Fibroblast of the conjunctiva (primary cell): Measurements from ENCODE around the gene ATF7.
"Not testable (repeated sequence)": the region's sequence is repeated elsewhere in the genome, so short reads cannot be mapped to it uniquely, and the experiment has no call there.

ENCODE experiments used
- DNase-seq: peaks from one replicate; pipeline ENCODE4 v3.0.0-alpha.2; 2010; ENCODE audit warnings: low read depth

Gene ATF7

GRCh38 chr12:53594897-53595615, 31.1 kb downstream of the ATF7 start:
- DNase-seq, result no peak

DNA sequence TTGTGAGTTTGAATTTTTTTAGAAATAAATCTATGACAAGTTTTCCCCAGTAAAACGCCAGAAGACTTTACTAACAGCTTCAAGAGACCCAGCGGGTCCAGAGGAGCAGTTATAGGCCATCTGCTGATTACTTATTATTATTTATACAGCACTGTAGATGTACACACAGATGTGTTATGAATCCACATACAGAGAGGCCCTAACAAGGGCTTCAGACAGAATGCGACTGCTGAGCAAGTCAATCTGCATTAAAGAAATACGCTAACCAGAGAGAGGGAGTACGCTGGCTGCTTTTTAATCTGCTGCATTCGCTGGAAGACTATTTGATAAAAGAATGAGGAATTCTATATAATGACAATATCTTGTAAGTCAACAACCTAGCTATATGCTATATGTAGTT, 32.5 kb downstream of the ATF7 start:
- DNase-seq, result no peak

DNA sequence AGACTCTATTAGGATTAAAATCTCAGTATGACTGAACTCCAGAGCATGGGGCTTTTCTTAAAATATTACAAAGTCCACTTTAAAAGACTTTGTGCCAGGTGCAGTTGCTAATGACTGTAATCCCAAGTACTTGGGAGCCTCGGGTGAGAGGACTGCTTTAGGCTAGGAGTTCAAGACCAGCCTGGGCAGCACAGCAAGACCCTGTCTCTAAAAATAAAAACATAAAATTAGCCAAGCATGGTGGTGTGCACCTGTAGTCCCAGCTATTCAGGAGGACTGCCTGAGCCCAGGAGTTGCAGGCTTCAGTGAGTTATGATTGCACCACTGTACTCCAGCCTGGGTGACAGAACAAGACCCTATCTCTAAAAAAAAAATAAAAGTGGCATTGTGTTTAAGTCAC, 33.2 kb downstream of the ATF7 start:
- DNase-seq, result no peak

GRCh38 chr12:53592426-53592825, 33.8 kb downstream of the ATF7 start:
- DNase-seq, result no peak

DNA sequence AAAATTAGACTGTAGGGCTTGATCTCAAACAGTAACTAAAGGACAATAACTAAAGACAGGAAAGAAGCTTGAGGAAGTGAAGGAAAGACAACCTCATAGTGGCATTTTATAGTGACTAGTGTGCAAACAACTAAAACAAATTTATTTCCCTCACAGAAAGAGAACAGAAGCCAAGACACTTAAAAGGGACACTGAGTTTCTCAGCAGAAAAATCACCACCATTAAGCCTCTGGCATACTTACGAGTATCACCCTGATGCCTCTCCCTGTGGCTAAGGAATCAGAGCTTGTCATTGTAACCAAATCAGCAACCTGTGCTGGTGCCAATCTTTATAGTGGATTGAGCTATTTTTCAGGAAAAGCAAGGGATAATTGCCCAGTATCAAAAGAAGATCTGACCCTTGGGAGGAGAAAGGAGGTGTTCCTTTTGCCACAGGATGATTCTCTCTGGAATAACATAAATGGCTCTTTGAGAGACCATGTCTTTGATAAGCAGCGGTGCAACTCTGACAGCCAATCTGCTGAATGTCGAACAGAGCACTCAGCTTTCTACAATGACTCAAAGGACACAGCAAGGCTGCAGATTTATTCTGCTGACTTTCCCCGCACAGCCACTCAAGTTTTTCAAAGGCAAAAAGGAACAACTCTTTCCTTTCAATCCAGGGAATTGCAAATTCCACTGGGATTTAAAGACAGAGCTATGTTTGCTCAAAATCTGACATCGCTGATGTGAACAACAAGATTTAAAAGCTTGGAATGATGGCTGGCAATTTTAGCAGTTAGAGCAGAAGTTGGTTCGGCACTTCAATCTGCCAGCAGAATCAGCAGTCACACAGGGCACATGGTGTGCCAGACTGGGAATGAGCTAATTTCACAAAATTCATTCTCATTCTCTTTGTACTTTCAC, 34.6 kb downstream of the ATF7 start:
- no peak for DNase-seq

- no peak for DNase-seq
These were observed 35.5 kb downstream of the ATF7 start for GRCh38 chr12:53590652-53591051.

- no peak for DNase-seq
These were observed 36.3 kb downstream of the ATF7 start for GRCh38 chr12:53589915-53590314.

GRCh38 chr12:53589423-53589822, 36.8 kb downstream of the ATF7 start:
- no peak for DNase-seq

GRCh38 chr12:53588123-53588522, 38.1 kb downstream of the ATF7 start:
- DNase-seq, result no peak

DNA sequence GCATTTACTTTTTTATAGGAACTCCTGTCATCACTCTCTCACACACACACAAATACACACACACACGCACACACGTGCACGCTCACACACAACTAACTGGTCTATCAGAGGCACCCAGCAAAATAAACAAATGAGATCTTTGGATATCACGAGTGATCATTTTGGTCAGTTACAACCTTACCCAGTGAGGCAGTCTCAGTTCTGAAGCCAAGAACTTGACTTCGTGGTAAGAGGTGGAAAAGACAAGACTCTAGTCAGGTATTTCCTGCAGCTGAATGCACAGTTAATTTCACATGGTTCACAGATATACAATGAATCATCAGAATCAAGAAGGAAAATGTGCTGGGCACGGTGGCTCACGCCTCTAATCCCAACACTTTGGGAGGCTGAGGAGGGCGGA, 39.4 kb downstream of the ATF7 start:
- DNase-seq, result no peak

DNA sequence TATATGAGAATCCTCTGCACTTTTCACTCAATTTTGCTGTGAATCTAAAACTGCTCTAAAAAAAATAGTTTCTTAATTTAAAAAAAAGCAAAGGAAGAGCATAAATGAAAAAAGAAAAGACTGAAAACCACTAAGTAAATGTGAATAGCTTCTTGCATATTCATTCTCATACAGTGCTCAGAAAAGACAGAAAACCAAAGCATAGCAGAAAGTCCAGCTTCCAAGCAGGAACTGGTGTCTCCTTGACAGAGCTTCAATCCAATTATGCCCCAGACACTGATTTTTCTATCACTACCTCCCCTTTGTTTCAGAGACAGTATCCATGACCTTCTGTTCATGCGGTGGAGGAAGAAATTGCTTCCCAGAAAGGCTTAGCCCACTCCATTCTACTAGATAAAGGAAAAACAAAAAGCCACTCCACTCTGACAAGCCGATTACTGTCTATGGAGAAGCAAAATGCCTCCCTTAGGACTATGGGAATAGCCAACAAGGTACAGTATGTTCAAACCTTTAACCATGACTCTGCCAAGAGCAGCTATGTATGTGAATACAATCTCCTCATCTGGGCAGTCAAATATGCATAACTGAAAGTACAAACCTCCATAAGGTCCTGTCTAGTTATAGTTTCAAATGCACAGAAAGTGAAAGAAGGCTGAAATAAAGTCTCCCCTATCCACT, 40.6 kb downstream of the ATF7 start:
- DNase-seq, result no peak

- DNase-seq, result no peak
These were observed 46.6 kb downstream of the ATF7 start for GRCh38 chr12:53579545-53579955.

DNA sequence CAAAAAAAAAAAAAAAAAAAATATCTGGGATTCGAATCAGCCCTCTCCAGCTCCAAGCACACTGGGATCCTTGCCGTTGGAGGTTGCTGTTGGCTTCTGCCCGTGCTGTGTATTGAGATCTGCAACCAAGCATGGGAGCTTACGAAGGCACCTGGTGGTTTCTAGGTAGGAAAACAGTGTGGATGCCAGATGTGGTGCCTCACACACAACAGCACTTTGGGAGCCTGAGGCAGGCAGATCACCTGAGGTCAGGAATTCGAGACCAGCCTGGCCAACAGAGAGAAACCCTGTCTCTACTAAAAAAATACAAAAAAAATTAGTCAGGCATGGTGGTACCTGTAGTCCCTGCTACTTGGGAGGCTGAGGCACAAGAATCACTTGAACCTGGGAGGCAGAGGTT, 47.4 kb downstream of the ATF7 start:
- no peak for DNase-seq

GRCh38 chr12:53577941-53578352, 48.2 kb downstream of the ATF7 start:
- no peak for DNase-seq

GRCh38 chr12:53575502-53576249, 50.5 kb downstream of the ATF7 start:
- peak; percentile 69 for DNase-seq

GRCh38 chr12:53572134-53572758, 53.9 kb downstream of the ATF7 start:
- DNase-seq, result no peak

DNA sequence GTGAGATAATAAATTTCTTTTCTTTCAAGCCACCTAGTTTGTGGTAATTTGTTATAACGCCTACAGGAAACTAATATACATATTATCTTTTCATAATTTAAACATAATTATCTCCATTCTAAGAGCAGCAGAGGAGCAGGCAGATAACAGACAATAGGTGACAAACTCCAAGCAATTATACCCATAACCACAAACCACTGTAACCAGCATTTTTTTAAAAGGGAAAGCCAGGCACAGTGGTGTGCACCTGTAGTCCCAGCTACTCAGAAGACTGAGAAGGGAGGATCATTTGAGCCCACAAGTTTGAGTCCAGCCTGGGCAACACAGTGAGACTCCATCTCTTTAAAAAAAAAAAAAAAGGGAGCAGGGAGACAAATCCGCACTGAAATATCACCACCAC, 54.9 kb downstream of the ATF7 start:
- DNase-seq, result no peak

DNA sequence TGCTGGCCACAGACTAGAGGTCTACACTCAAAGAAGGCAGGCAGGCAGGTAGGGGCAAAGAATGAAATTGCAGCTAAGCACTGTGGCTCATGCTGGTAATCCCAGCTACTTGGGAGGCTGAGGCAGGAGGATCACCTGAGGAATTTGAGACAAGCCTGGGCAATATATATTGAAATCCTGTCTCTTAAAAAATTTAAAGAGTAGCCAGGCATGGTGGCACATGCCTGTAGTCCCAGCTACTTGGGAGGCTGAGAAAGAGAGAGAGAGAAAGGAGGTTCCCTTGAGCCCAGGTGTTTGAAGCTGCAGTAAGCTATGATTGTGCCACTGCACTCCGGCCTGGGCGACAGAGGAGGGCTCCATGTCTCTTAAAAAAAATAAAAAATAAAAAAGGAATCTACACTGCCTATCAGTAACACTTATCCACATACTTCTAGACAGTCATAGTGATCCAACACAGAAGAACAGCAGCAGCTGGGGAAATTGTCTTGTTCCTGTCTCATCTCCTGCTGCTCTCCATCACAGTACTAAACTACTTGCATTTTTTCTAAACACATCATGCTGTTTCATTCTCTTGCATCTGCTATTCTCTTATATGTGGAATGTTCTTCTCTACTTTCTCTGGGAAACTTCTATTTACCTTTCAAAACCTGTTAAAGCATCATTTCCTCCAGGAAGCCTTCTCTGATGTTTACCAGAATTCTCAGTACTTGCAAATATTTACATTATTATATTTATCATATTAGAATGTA, 57.2 kb downstream of the ATF7 start:
- DNase-seq, result no peak

DNA sequence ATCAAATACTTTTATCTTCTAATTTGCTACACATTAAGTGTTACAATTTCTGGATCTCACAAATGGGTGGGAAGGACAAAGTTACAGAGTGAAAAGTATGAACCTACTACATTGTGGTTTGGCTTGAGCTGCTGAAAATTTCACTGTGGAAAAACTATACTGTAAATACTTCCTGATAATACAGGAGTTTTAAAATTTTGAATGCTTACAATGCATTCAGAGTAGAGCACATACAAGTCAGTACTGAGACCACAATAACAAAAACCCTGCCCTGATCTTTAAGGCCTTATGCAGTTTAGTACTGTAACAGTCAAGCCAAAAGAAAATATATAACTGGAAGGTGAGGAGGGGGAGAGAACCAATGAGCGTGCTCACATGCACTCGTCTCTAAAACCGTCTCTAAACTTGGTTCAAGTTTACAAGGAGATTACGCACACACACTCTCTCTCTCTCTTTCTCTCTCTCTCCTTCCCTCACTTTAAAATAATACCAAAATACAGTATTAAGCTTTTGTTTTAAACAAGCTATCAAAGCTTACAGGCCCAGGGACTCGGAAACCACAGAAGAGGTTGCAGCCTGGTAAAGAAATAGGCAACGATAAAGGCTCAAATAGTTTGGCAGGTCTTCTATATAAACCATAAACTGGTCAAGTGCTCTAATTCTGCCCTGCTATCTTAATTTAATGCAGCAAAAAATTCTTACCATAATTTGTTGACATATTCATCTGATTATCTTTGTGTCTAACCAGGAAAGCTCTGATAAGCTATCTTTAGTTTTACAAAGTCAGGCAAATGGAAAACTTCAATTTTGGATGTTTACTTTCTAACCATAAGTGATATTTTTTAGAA, 58.0 kb downstream of the ATF7 start:
- no peak for DNase-seq

GRCh38 chr12:53565376-53565775, 60.8 kb downstream of the ATF7 start:
- not testable (repeated sequence) for DNase-seq
